Endothelial cell of umbilical vein (primary cell): ENCODE measurements around the gene BEAN1. TPM values are rescaled to one million over a fixed set of nuclear protein-coding genes. Genes with fewer than 3 reads are reported as not detected.

Experiments used
- BruUV-seq: library from RNA; stranded (reverse); fragments of 400-500 nt; replicated peaks from 2 replicates; lab custom pipeline; 2021; lab: Mats Ljungman, UMichigan
- CTCF ChIA-PET: fragments of 300-600, 350-600 bp; sonication (Branson Sonifier 250); formaldehyde crosslinking; loops from one replicate; lab custom pipeline; 2021; ENCODE audit warnings: antibody characterized with exemption, inconsistent platforms; lab: Charles Lee
- POLR2A ChIA-PET: fragments of 300-600, 350-600 bp; sonication (Branson Sonifier 250); formaldehyde crosslinking; loops from one replicate; lab custom pipeline; 2021; ENCODE audit warnings: antibody characterized with exemption, inconsistent platforms; lab: Charles Lee
- DNase-seq: peaks from one replicate; pipeline ENCODE4 v3.0.0-alpha.2; 2011; ENCODE audit warnings: low read depth, low spot score
- FAIRE-seq: peaks from 2 replicates; lab custom pipeline; 2011; peaks lifted over from hg19 to GRCh38; lab: Jason Lieb, UNC
- H2AFZ ChIP-seq: 2 replicates; pipeline ENCODE4 v1.6.0; 2012; ENCODE audit warnings: low read depth, low read length, control low read depth, inconsistent platforms
- H3K27ac ChIP-seq: 2 replicates; pipeline ENCODE4 v1.5.1; 2011; ENCODE audit warnings: low read depth, mild to moderate bottlenecking, control low read depth, low read length, moderate library complexity; ENCODE audit not compliant: insufficient read depth
- H3K27me3 ChIP-seq, 2 experiments: 2 replicates each; pipeline versions ENCODE4 v1.6.0 to v1.6.1; 2011; ENCODE audit warnings: low read length in 2 of 2, mixed read lengths in 1 of 2; ENCODE audit not compliant: control insufficient read depth in 2 of 2, insufficient read depth in 2 of 2
- H3K36me3 ChIP-seq, 2 experiments: 2 replicates in 1 of 2; 3 replicates in 1 of 2; pipeline ENCODE4 v1.5.1; 2011; ENCODE audit warnings: low read length in 2 of 2, mild to moderate bottlenecking in 1 of 2, moderate library complexity in 1 of 2; ENCODE audit not compliant: control insufficient read depth in 2 of 2, insufficient read depth in 2 of 2; ENCODE audit errors: extremely low read depth in 1 of 2
- H3K4me1 ChIP-seq: 3 replicates; pipeline ENCODE4 v1.5.1; 2011; ENCODE audit warnings: mild to moderate bottlenecking, low read length; ENCODE audit not compliant: control insufficient read depth, insufficient read depth; ENCODE audit errors: extremely low read depth
- H3K4me2 ChIP-seq: 2 replicates; pipeline ENCODE4 v1.6.1; 2011; ENCODE audit warnings: low read length, control low read depth, mixed read lengths; ENCODE audit not compliant: insufficient read depth
- H3K4me3 ChIP-seq, 3 experiments: fragments of 200-600 bp in 1 of 3; sonication (generic), shearing (Covaris generic) in 1 of 3; replicated peaks in 1 of 3; 2 replicates each; pipeline ENCODE4 v1.5.1; 2011 to 2016; ENCODE audit warnings: control low read depth in 3 of 3, low read length in 3 of 3, mild to moderate bottlenecking in 2 of 3, inconsistent platforms in 1 of 3, low read depth in 1 of 3, moderate library complexity in 1 of 3; ENCODE audit not compliant: insufficient read depth in 1 of 3
- H3K79me2 ChIP-seq: 2 replicates; pipeline ENCODE4 v1.6.0; 2012; ENCODE audit warnings: low read length, inconsistent platforms; ENCODE audit not compliant: control insufficient read depth, insufficient read depth
- H3K9ac ChIP-seq: replicated peaks from 2 replicates; pipeline ENCODE3; 2011; ENCODE audit warnings: low read length, control low read depth; ENCODE audit not compliant: insufficient read depth; ENCODE audit errors: extremely low read depth
- H3K9me1 ChIP-seq: replicated peaks from 3 replicates; pipeline ENCODE4 v1.6.0; 2011; ENCODE audit warnings: mild to moderate bottlenecking, low read length; ENCODE audit not compliant: control insufficient read depth, insufficient read depth; ENCODE audit errors: extremely low read depth
- H3K9me3 ChIP-seq: replicated peaks from 2 replicates; pipeline ENCODE4 v1.5.1; 2012; ENCODE audit warnings: low read length, inconsistent platforms; ENCODE audit not compliant: control insufficient read depth, insufficient read depth
- H4K20me1 ChIP-seq: replicated peaks from 2 replicates; pipeline ENCODE3; 2011; ENCODE audit warnings: mild to moderate bottlenecking, low read length; ENCODE audit not compliant: control insufficient read depth, insufficient read depth; ENCODE audit errors: extremely low read depth
- CTCF ChIP-seq, 2 donors: IDR thresholded peaks; 1 replicate in 1 of 2; 2 replicates in 1 of 2; pipeline ENCODE4 v1.5.1; 2011; ENCODE audit warnings: low read length in 2 of 2, mild to moderate bottlenecking in 2 of 2, moderate library complexity in 2 of 2, control low read depth in 1 of 2, inconsistent platforms in 1 of 2, low read depth in 1 of 2; ENCODE audit not compliant: insufficient read depth in 1 of 2; ENCODE audit errors: extremely low read depth in 1 of 2
- EZH2 ChIP-seq: IDR thresholded peaks from 2 replicates; pipeline ENCODE4 v1.6.1; 2012; ENCODE audit warnings: borderline replicate concordance, low read depth, mild to moderate bottlenecking, moderate library complexity, low read length, inconsistent platforms; ENCODE audit not compliant: severe bottlenecking
- FOS ChIP-seq: IDR thresholded peaks from 2 replicates; pipeline ENCODE4 v1.6.1; 2011; ENCODE audit warnings: mild to moderate bottlenecking, low read length, moderate library complexity, borderline replicate concordance; ENCODE audit not compliant: insufficient read depth
- GATA2 ChIP-seq: IDR thresholded peaks from 2 replicates; pipeline ENCODE4 v1.7.0; 2011; ENCODE audit warnings: low read depth, mild to moderate bottlenecking, moderate library complexity, mixed read lengths, low read length; ENCODE audit not compliant: insufficient read length, insufficient read depth
- JUN ChIP-seq: IDR thresholded peaks from 2 replicates; pipeline ENCODE4 v1.6.1; 2011; ENCODE audit warnings: borderline replicate concordance, low read depth; ENCODE audit not compliant: insufficient read length, insufficient read depth
- MAX ChIP-seq: IDR thresholded peaks from 2 replicates; pipeline ENCODE4 v1.6.1; 2011; ENCODE audit not compliant: insufficient read depth, insufficient read length
- MYC ChIP-seq: IDR thresholded peaks from one replicate; pipeline ENCODE4 v1.6.1; 2011; ENCODE audit warnings: mild to moderate bottlenecking, low read depth, low read length
- POLR2A ChIP-seq: IDR thresholded peaks from 2 replicates; pipeline ENCODE4 v1.6.1; 2012; ENCODE audit warnings: low read depth, mild to moderate bottlenecking, control low read depth, low read length
- POLR2AphosphoS5 ChIP-seq: IDR thresholded peaks from 2 replicates; pipeline ENCODE4 v1.6.1; 2012; ENCODE audit warnings: low read depth, mild to moderate bottlenecking, control low read depth, low read length, moderate library complexity; ENCODE audit not compliant: insufficient read depth
- dilution Hi-C: fragments of 300-500 bp; cut with MboI; formaldehyde crosslinking; loops from one replicate; pipeline ENCODE4 v1.15.0; 2019; ENCODE audit warnings: low sequenced_read_pairs; ENCODE audit not compliant: extremely low pct_ligation_motif_present
- intact Hi-C: fragments of 100-400 bp; cut with micrococcal nuclease; formaldehyde crosslinking; loops from one replicate; pipeline ENCODE4 v1.10.0; 2022
- polyA plus RNA-seq, 4 experiments: library from polyadenylated mRNA; depleted of rRNA in 3 of 4; stranded (reverse) in 3 of 4; unstranded in 1 of 4; fragments of >200 nt; gene quantifications; 2 replicates each; pipeline versions ENCODE4 v1.2.1 to v1.2.3, GENCODE V29; 2011 to 2012; ENCODE audit warnings: missing spikeins in 1 of 4
- total RNA-seq: library from RNA; stranded (reverse); gene quantifications from 2 replicates; pipeline ENCODE4 v1.2.3, GENCODE V29; 2021

BEAN1 gene
- total and polyA plus RNA-seq, 2 donors (not counting 3 experiments of a cell fraction or from before 2014, with no cell fraction given), result not detected

DNA sequence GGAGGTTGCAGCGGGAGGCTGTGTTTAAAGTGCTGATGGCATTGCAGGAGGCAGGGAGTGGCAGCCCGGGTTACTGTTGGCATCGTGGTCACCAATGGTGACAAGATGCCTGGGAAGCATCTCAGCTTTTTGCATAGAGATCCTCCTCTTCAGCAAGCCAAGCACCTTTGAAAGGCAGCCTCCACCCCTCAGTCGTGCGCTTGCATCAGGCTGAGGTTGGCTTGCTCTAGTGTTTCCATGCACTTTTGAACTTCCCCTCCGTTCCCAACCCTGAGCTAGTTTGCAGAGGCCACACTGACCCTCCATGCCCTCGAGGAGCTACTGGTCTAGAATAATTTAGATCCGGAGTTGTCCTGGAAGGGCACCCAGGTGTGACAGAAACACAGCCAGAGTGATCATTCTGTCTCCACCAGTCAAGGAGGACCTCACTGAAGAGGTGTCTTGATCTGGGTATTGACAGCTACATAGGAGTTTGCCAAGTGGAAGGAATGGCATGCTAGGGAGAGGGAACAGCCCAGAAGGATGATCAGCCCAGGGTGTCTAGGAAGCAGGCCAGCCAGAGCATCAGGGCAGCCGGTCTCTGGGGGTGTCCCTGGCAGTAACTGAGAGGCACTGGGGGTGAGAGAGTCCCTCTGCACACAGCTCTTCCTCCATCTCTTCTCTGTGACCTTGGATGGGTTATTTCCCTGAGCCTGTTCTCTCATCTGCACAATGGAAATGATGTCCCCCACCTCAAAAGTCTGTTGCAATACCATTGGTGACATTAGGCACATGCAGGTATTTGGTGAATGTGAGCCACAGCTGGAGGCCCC lies 7.7 kb downstream of the BEAN1 start:
- DNase-seq (no peak), FAIRE-seq (no peak)
- no peak overlapping the region for H3K27ac ChIP-seq
- ChIA-PET CTCF (interaction anchor here (0.7 kb wide), 1 partner anchor 9 kb away, joined by 3 read pairs; no protein-coding TSS in a partner anchor), POLR2A (no interaction called here)
- no peaks in the 10 kb centered on the region for H3K9me1 ChIP-seq
- no peaks in the 10 kb centered on the region for H3K36me3 ChIP-seq
- no peak overlapping the region for H3K4me2 ChIP-seq
- no peak overlapping the region for H2AFZ ChIP-seq
- H4K20me1 ChIP-seq, result no peaks in the 10 kb centered on the region
- H3K9ac ChIP-seq, result no peak overlapping the region
- no peaks in the 10 kb centered on the region for H3K9me3 ChIP-seq
- TF ChIP-seq FOS (no peak), JUN (no peak), POLR2AphosphoS5 (no peak), POLR2A (no peak), MYC (no peak), CTCF (IDR thresholded peaks at IDR 0.05; ENCODE audit: extremely low read depth in 1 of 2, insufficient read depth in 1 of 2, low read depth in 1 of 2, low read length in 2 of 2) (no peak), GATA2 (no peak), MAX (no peak), EZH2 (no peak)
- H3K4me3 ChIP-seq, result no peak overlapping the region
- no peaks in the 10 kb centered on the region for H3K4me1 ChIP-seq
- dilution Hi-C loops, result no loop called here
- peaks cover 17 to 27% of the 10 kb centered on the region in 2 experiments for H3K27me3 ChIP-seq
- BruUV-seq, result no TSS peak
- intact Hi-C loops, result no loop called here
- H3K79me2 ChIP-seq, result no peaks in the 10 kb centered on the region
